Astrocyte of the spinal cord (primary cell): ENCODE measurements around the gene IFIT1.

ENCODE experiments used
- DNase-seq: peaks from one replicate; pipeline ENCODE4 v3.0.0; 2011; ENCODE audit warnings: low read depth, low spot score
- H3K4me3 ChIP-seq: 2 replicates; pipeline ENCODE4 v1.5.1; 2011; ENCODE audit warnings: low read depth, mild to moderate bottlenecking, low read length, moderate library complexity
- in situ Hi-C: cut with HindIII; loops from 2 replicates; pipeline ENCODE4 v1.10.0; 2017; ENCODE audit warnings: low sequenced_read_pairs
- TF ChIP-seq, protein P1 (sequence below): IDR thresholded peaks from 2 replicates; pipeline ENCODE4 v1.5.1; 2012; ENCODE audit warnings: low read depth, mild to moderate bottlenecking, low read length, inconsistent platforms

IFIT1 gene

DNA sequence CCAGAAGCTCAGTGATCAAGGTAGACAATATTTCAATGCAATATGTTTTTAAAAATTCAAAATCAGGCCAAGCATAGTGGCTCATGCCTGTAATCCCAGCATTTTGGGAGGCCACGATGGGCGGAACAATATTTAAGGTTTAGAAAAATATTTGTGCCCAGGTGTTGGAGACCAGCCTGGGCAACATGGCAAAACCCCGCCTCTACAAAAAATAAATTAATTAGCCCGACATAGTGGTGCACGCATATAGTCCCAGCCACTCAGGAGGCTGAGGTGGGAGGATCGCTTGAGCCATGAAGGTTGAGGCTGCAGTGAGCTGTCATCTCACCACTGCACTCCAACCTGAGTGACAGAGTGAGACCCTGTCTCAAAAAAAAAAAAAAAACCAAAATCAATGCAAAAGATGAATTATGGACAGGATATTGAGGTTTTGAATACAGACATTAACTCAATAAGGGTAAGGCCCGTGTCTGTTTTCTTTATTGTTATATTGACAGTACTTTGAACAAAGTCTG, 21.0 kb downstream of the IFIT1 start:
- in situ Hi-C loops: no loop called here
- TF ChIP-seq, protein P1, sequence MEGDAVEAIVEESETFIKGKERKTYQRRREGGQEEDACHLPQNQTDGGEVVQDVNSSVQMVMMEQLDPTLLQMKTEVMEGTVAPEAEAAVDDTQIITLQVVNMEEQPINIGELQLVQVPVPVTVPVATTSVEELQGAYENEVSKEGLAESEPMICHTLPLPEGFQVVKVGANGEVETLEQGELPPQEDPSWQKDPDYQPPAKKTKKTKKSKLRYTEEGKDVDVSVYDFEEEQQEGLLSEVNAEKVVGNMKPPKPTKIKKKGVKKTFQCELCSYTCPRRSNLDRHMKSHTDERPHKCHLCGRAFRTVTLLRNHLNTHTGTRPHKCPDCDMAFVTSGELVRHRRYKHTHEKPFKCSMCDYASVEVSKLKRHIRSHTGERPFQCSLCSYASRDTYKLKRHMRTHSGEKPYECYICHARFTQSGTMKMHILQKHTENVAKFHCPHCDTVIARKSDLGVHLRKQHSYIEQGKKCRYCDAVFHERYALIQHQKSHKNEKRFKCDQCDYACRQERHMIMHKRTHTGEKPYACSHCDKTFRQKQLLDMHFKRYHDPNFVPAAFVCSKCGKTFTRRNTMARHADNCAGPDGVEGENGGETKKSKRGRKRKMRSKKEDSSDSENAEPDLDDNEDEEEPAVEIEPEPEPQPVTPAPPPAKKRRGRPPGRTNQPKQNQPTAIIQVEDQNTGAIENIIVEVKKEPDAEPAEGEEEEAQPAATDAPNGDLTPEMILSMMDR: no peak
- DNase-seq: no peak
- H3K4me3 ChIP-seq: peak overlapping the region; percentile 71

DNA sequence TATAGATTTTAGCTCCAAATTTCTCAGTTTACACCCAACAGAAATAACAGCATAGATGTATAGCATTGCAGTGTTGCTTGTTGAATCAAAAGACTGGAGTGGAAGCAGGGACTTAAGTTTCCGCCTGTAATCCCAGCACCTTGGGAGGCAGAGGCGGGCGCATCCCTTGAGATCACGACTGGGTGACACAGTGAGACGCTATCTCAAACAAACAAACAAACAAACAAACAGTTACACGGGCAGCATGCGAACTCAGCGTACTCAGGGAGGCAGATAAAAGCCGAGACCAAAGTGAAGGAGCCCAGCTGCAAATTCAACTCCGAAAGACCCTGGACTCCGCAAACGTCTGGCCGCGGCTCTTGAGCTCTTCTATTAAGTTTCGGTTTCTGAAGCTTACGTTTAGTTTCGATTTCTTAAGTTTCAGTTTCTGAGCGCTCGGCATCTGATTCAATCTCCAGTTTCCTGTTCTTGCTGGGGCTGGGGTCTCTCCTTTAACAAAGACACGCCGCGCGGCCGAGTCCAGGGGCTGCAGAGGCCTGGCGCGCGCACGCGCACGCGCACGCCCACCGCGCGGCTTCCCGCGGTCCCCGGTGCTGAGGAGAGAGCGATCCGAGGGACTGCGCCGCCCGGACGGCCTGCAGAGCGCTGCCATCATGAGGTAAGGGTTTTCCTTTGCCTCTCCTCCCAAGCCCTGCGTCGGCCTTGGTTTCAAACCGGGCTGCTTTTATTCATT, 21.9 kb downstream of the IFIT1 start, which contains the start of gene IFIT5:
Gene IFIT5, plus strand, starts transcription at position 423 of the 733 bp plus-strand sequence. Its CDS starts 231 bp downstream, at position 654.
- TF ChIP-seq, protein P1: no peak
- peak; percentile 80 for DNase-seq
- in situ Hi-C loops: no loop called here
- H3K4me3 ChIP-seq: peak within 1 kb of the TSS; percentile 71

GRCh38 chr10:89414879-89415821, 22.7 kb downstream of the IFIT1 start:
- in situ Hi-C loops: no loop called here
- TF ChIP-seq, protein P1: no peak
- DNase-seq: peak; percentile 43
- H3K4me3 ChIP-seq: peak overlapping the region; percentile 71

- in situ Hi-C loops: no loop called here
- TF ChIP-seq, protein P1: no peak
- H3K4me3 ChIP-seq: no peak overlapping the region
- no peak for DNase-seq
Measured at GRCh38 chr10:89416465-89416864, 24.0 kb downstream of the IFIT1 start.

- in situ Hi-C loops: no loop called here
- H3K4me3 ChIP-seq: no peak overlapping the region
- DNase-seq: peak; percentile 33
- TF ChIP-seq, protein P1: peak; percentile 62
Measured at GRCh38 chr10:89419548-89419947, 27.1 kb downstream of the IFIT1 start.

DNA sequence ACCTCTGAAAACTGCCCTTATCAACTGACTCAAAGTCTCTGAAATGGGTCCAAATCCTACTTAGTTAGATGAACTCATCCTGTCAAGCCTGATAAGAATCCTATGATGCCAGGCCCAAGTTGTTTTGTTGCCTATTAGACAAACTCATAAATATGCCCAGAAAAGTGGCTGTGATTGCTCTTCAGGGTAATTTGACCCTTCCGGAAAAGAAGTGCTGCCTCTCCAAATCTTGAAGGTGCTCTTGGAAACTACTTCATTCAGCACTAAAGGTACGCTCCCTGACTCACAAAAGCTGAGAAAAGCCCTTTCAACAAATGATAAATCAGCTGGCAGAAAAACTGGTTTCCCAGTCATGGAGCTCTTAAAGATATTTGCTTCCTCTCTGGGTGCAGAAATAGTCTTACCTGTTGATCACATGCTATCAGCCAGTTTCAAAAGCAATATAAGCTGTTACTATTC, 28.6 kb downstream of the IFIT1 start:
- in situ Hi-C loops: no loop called here
- no peak for DNase-seq
- no peak overlapping the region for H3K4me3 ChIP-seq
- TF ChIP-seq, protein P1: no peak
